Lower leg skin (tissue), 4 donors: ENCODE data around the gene PSD2. TPM values are rescaled to one million over a fixed set of nuclear protein-coding genes. Genes with fewer than 3 reads are reported as not detected.

Experiments used
- DNase-seq, 2 donors: peaks; one replicate each; pipeline ENCODE4 v3.0.0-alpha.2; 2019; ENCODE audit warnings: low spot score in 2 of 2
- H3K4me3 ChIP-seq: fragments of 200-600 bp; sonication (generic); 2 replicates; pipeline ENCODE4 v1.5.1; 2017; ENCODE audit warnings: mild to moderate bottlenecking, low read depth; ENCODE audit not compliant: poor library complexity, severe bottlenecking
- CTCF ChIP-seq, 3 donors: fragments of 450-650 bp; IDR thresholded peaks; one replicate each; pipeline ENCODE4 v1.5.1; 2016; ENCODE audit warnings: antibody characterized with exemption in 3 of 3, mild to moderate bottlenecking in 3 of 3, moderate library complexity in 2 of 3
- POLR2A ChIP-seq, 2 donors: fragments of 450-650 bp; IDR thresholded peaks; one replicate each; pipeline ENCODE4 v1.6.1; 2016 to 2017; ENCODE audit warnings: antibody characterized with exemption in 2 of 2, mild to moderate bottlenecking in 1 of 2, moderate library complexity in 1 of 2
- whole genome bisulfite sequencing, 2 donors: methylation state at CpG; one replicate each; pipeline ENCODE4 v1.1.5; 2018; 5-methylcytosine and 5-hydroxymethylcytosine counted together
- intact Hi-C: fragments of 100-400 bp; cut with DNase I; formaldehyde crosslinking; loops from one replicate; pipeline ENCODE4 v1.15.0; 2023; ENCODE audit warnings: low total_unique reads
- total RNA-seq, 4 donors: library from RNA; depleted of rRNA; stranded (reverse); fragments of >200 nt; gene quantifications; one replicate each; pipeline ENCODE4 v1.1.0, GENCODE V29; 2016

PSD2 gene
- total RNA-seq, 4 donors from 2014 or later = 0.15 to 0.30 (median 0.16) TPM

- H3K4me3 ChIP-seq = no peak overlapping the region
- intact Hi-C loops = no loop called here
- no peak for TF ChIP-seq POLR2A (IDR thresholded peaks at IDR 0.05)
- no peak for TF ChIP-seq CTCF (IDR thresholded peaks at IDR 0.05)
- DNase-seq = no peak
- 97 to 98% methylated on average over 2 of the region's 2 CpGs for WGBS, 2 donors
Observed at GRCh38 chr5:139889410-139889809, 93.8 kb downstream of the PSD2 start.

DNA sequence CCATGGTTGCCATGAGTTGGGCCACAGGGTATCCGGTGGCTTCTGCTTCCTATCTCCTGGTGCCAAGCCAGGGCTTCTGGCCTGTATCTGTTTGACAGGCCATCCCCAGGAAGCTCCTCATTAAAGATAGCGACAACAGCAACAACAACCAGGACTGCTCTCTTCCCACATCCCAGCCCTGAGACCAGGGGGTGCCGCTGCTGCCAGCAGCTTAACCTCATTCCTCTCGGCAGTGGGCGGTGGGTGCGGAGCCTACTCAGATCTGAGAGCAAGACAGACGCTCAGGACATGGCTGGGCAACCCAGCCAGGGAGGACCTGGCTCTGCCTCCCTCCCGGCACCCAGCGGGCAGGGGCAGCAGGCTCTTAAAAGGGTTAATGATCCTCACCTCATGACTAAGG, 98.3 kb downstream of the PSD2 start:
- no peak for TF ChIP-seq POLR2A (IDR thresholded peaks at IDR 0.05)
- no peak for TF ChIP-seq CTCF (IDR thresholded peaks at IDR 0.05)
- intact Hi-C loops = no loop called here
- DNase-seq = no peak
- WGBS, 2 donors = 83 to 87% methylated on average over 9 of the region's 9 CpGs
- H3K4me3 ChIP-seq = no peak overlapping the region

Other genes with a start within 250 kb of the PSD2 start
- gene UBE2D2, start 234.5 kb upstream of the PSD2 start, total RNA-seq = 10 to 100 TPM; 80.0 to 99.8 (median 85.0) TPM
- 10 to 100 TPM; 36.4 to 69.3 (median 45.2) TPM for gene CXXC5, start 147.5 kb upstream of the PSD2 start, total RNA-seq
- gene NRG2, start 247.5 kb downstream of the PSD2 start, total RNA-seq = 1 to 10 TPM; 5.3 to 8.8 (median 7.5) TPM